Loucy (cell line): ENCODE measurements around the gene SAP25.

ENCODE experiments used
- EZH2phosphoT487 ChIP-seq: fragments of 200-600 bp; IDR thresholded peaks from 2 replicates; pipeline ENCODE4 v1.6.1; 2018; ENCODE audit warnings: antibody characterized with exemption, mild to moderate bottlenecking, moderate library complexity, borderline replicate concordance
- TF ChIP-seq, protein P1 (sequence below): fragments of 200-600 bp; sonication (generic); conservative IDR thresholded peaks from 2 replicates; pipeline ENCODE4 v1.5.1; 2014; ENCODE audit warnings: mild to moderate bottlenecking, antibody characterized with exemption, low read length

- TF ChIP-seq, protein P1, sequence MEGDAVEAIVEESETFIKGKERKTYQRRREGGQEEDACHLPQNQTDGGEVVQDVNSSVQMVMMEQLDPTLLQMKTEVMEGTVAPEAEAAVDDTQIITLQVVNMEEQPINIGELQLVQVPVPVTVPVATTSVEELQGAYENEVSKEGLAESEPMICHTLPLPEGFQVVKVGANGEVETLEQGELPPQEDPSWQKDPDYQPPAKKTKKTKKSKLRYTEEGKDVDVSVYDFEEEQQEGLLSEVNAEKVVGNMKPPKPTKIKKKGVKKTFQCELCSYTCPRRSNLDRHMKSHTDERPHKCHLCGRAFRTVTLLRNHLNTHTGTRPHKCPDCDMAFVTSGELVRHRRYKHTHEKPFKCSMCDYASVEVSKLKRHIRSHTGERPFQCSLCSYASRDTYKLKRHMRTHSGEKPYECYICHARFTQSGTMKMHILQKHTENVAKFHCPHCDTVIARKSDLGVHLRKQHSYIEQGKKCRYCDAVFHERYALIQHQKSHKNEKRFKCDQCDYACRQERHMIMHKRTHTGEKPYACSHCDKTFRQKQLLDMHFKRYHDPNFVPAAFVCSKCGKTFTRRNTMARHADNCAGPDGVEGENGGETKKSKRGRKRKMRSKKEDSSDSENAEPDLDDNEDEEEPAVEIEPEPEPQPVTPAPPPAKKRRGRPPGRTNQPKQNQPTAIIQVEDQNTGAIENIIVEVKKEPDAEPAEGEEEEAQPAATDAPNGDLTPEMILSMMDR: no peak
- TF ChIP-seq EZH2phosphoT487: no peak
These were observed 18.0 kb downstream of the SAP25 start for GRCh38 chr7:100555701-100556100.
